ENCODE data around the gene CCND3.

DNA sequence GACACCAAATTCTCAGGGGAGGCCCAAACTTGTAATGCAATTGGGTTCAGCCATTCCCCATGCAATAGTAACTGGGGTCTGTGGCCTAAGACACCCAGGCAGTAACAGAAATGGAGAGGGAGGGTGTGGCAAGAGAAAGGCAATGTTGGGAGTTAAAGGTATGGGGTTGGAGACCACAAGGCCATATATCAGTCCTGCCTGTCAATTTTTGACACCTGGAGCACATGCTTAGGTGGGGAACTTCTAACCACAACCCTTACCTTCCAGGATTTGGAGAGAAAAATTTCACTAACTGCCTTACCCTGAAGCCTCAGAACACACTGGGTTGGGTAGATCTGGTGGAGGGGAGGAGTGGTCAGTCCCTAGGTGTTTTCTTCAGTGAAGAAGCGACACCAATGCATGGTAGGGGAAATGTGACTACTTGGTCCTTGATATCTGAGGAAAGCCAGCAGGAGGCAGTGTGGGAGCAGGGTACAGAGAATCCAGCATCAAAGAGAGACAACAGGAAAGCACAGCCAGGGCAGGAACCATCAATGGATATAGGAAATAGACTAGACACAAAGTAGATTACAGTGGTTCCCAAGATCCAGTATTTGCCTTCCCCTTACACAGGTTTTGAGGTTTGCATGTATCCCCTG is 39.6 kb downstream of the CCND3 start:
- TF ChIP-seq, protein P1, sequence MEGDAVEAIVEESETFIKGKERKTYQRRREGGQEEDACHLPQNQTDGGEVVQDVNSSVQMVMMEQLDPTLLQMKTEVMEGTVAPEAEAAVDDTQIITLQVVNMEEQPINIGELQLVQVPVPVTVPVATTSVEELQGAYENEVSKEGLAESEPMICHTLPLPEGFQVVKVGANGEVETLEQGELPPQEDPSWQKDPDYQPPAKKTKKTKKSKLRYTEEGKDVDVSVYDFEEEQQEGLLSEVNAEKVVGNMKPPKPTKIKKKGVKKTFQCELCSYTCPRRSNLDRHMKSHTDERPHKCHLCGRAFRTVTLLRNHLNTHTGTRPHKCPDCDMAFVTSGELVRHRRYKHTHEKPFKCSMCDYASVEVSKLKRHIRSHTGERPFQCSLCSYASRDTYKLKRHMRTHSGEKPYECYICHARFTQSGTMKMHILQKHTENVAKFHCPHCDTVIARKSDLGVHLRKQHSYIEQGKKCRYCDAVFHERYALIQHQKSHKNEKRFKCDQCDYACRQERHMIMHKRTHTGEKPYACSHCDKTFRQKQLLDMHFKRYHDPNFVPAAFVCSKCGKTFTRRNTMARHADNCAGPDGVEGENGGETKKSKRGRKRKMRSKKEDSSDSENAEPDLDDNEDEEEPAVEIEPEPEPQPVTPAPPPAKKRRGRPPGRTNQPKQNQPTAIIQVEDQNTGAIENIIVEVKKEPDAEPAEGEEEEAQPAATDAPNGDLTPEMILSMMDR (IDR thresholded peaks at IDR 0.05): peak in 6 of 12 donors; percentile 6 to 31 (median 15)
- TF ChIP-seq POLR2A (IDR thresholded peaks at IDR 0.05): no peak
